ENCODE data around the gene NCF1. TPM values are rescaled to one million over a fixed set of nuclear protein-coding genes. Genes with fewer than 3 reads are reported as not detected.

Gene NCF1
- total RNA-seq = 0.48 TPM in 1 of 2 replicates, not detected in the other

GRCh38 chr7:74773760-74774750 lies at the start of gene NCF1:
NCF1 (plus strand) TSS chr7:74774011; CDS start chr7:74774032, 21 bp downstream.

Other genes with a start within 250 kb of the NCF1 start
- 77.8 and 80.0 TPM in 2 replicates for gene GTF2I, start 116.3 kb upstream of the NCF1 start, total RNA-seq
- 2.1 and 2.9 TPM in 2 replicates for gene GTF2IRD2, start 77.6 kb downstream of the NCF1 start, total RNA-seq
- gene CASTOR2, start 190.7 kb downstream of the NCF1 start, total RNA-seq = 2.6 and 2.7 TPM in 2 replicates

Measured in tracheal epithelial cell (primary cell).